ENCODE results near the gene FAM161B. TPM values are rescaled to one million over a fixed set of nuclear protein-coding genes. Genes with fewer than 3 reads are reported as not detected.

Gene FAM161B
- total and polyA plus RNA-seq, 2 of the 13 experiments (the other 11 are each of a cell fraction or from before 2014, with no cell fraction given), result 1.6 to 2.0 TPM

- Histone ChIP-seq H3K79me2 (ENCODE audit: insufficient read depth, low read length) (no peaks in the 10 kb centered on the region), H3K27ac (ENCODE audit: extremely low read length, insufficient read depth, low read length) (no peak overlapping the region), H3K9ac (ENCODE audit: insufficient read depth, low read depth, low read length) (no peak overlapping the region), H3K9me3 (ENCODE audit: low read length) (no peaks in the 10 kb centered on the region), H3K27me3 (ENCODE audit: control insufficient read depth in 1 of 2, insufficient read depth in 2 of 2, low read length in 2 of 2) (no peaks in the 10 kb centered on the region), H3K4me3 (replicated peaks in 1 of 3; ENCODE audit: insufficient read depth in 1 of 3, low read depth in 2 of 3, low read length in 3 of 3) (no peak overlapping the region), H2AFZ (ENCODE audit: low read length) (no peak overlapping the region), H3K4me1 (ENCODE audit: insufficient read depth, low read length) (no peaks in the 10 kb centered on the region), H3K4me2 (ENCODE audit: low read depth, low read length) (no peak overlapping the region), H3K36me3 (replicated peaks in 1 of 2; ENCODE audit: control insufficient read depth in 1 of 2, insufficient read depth in 2 of 2, low read length in 2 of 2) (peaks cover 14 to 47% of the 10 kb centered on the region in 2 experiments; a peak in 4 of 5 replicates), H4K20me1 (ENCODE audit: insufficient read depth, low read length) (no peaks in the 10 kb centered on the region)
- FAIRE-seq (no peak), ATAC-seq (no peak), DNase-seq (ENCODE audit: low spot score) (no peak)
- ChIA-PET POLR2A (no interaction called here), CTCF (ENCODE audit: low intra/inter-chr PET ratio, low total read pairs) (no interaction called here)
- in situ Hi-C loops (cut with HindIII; ENCODE audit: extremely low pct_ligation_motif_present, low pct_unique_long_range_greater_than_20kb) (no loop called here), intact Hi-C loops (cut with micrococcal nuclease; ENCODE audit: unreplicated experiment) (no loop called here)
- WGBS (ENCODE audit: low lambda C conversion rate), result 98% methylated on average over 3 of the region's 3 CpGs
- no peak for TF ChIP-seq SALL1 (CRISPR knock-in tag; IDR thresholded peaks at IDR 0.05)
- TF ChIP-seq GLMP (CRISPR knock-in tag; IDR thresholded peaks at IDR 0.05; ENCODE audit: borderline replicate concordance), result no peak
- no peak for TF ChIP-seq KDM3A (CRISPR knock-in tag; IDR thresholded peaks at IDR 0.05; ENCODE audit: low read depth)
- TF ChIP-seq TOE1 (CRISPR knock-in tag; IDR thresholded peaks at IDR 0.05), result no peak
- no peak for TF ChIP-seq NFIC (IDR thresholded peaks at IDR 0.05; ENCODE audit: low read length)
- TF ChIP-seq NFKBIZ (CRISPR knock-in tag; IDR thresholded peaks at IDR 0.05), result no peak
- no peak for TF ChIP-seq KDM5A (IDR thresholded peaks at IDR 0.05; ENCODE audit: borderline replicate concordance, low read length)
- TF ChIP-seq ZNF557 (CRISPR knock-in tag; IDR thresholded peaks at IDR 0.05), result no peak
- no peak for TF ChIP-seq KLF9 (CRISPR knock-in tag; IDR thresholded peaks at IDR 0.05; ENCODE audit: low read depth)
- no peak for TF ChIP-seq ZBTB46 (CRISPR knock-in tag; IDR thresholded peaks at IDR 0.05; ENCODE audit: borderline replicate concordance)
- TF ChIP-seq MTA1 (CRISPR knock-in tag; IDR thresholded peaks at IDR 0.05; ENCODE audit: borderline replicate concordance), result no peak
- no peak for TF ChIP-seq GABPA (IDR thresholded peaks at IDR 0.05; ENCODE audit: low read depth, low read length)
- TF ChIP-seq GABPA (CRISPR knock-in tag; IDR thresholded peaks at IDR 0.05; ENCODE audit: low read depth), result no peak
- TF ChIP-seq ZNF317 (CRISPR knock-in tag; IDR thresholded peaks at IDR 0.05), result no peak
- TF ChIP-seq HNRNPL (IDR thresholded peaks at IDR 0.05; ENCODE audit: low read depth, low read length), result no peak
- TF ChIP-seq POLR2A (IDR thresholded peaks at IDR 0.05; ENCODE audit: insufficient read depth in 1 of 2, low read depth in 2 of 2, low read length in 2 of 2), result no peak
- TF ChIP-seq SRSF9 (IDR thresholded peaks at IDR 0.05; ENCODE audit: borderline replicate concordance, insufficient read depth, low read depth, low read length, poor library complexity, severe bottlenecking), result no peak
- BruUV-seq (replicated peaks), result no TSS peak
Observed at GRCh38 chr14:73903028-73903427, 46.9 kb downstream of the FAM161B start.

Measured in HepG2 (cell line).